GM23338 (cell line): Measurements from ENCODE around the gene CHMP5. TPM values are rescaled to one million over a fixed set of nuclear protein-coding genes. Genes with fewer than 3 reads are reported as not detected.

Experiments used
- ATAC-seq: fragments of 200-7000 bp; cut with Tn5 transposase; 3 replicates; pipeline ENCODE4 v1.9.1; 2020
- DNase-seq: peaks from one replicate; pipeline ENCODE4 v3.0.0-alpha.2; 2015; ENCODE audit warnings: low spot score
- H2AFZ ChIP-seq: fragments of 200-600 bp; sonication (generic); 2 replicates; pipeline ENCODE4 v1.8.0; 2016; ENCODE audit warnings: antibody characterized with exemption, mild to moderate bottlenecking, moderate library complexity
- H3F3A ChIP-seq: fragments of 200-600 bp; sonication (generic); replicated peaks from 2 replicates; pipeline ENCODE4 v1.8.0; 2017; ENCODE audit warnings: antibody characterized with exemption, mixed run types, low read depth
- H3K27ac ChIP-seq: fragments of 200-600 bp; sonication (generic); 2 replicates; pipeline ENCODE4 v1.6.1; 2016; ENCODE audit warnings: low read depth
- H3K27me3 ChIP-seq: fragments of 200-600 bp; sonication (generic); 2 replicates; pipeline ENCODE4 v1.8.0; 2016; ENCODE audit warnings: mild to moderate bottlenecking, mixed run types, moderate library complexity; ENCODE audit not compliant: insufficient read depth
- H3K36me3 ChIP-seq: fragments of 200-600 bp; sonication (generic); 2 replicates; pipeline ENCODE4 v1.8.0; 2016; ENCODE audit warnings: mild to moderate bottlenecking; ENCODE audit not compliant: insufficient read depth
- H3K4me1 ChIP-seq: fragments of 200-600 bp; sonication (generic); 2 replicates; pipeline ENCODE4 v1.8.0; 2016; ENCODE audit warnings: mild to moderate bottlenecking, moderate library complexity; ENCODE audit not compliant: insufficient read depth
- H3K4me2 ChIP-seq: fragments of 200-600 bp; sonication (generic); 2 replicates; pipeline ENCODE4 v1.7.1; 2017; ENCODE audit warnings: mixed run types
- H3K4me3 ChIP-seq: fragments of 200-600 bp; sonication (generic); 2 replicates; pipeline ENCODE4 v1.6.1; 2016; ENCODE audit warnings: mixed run types
- H3K79me2 ChIP-seq: fragments of 200-600 bp; sonication (generic); replicated peaks from 2 replicates; pipeline ENCODE4 v1.8.0; 2017; ENCODE audit warnings: mild to moderate bottlenecking; ENCODE audit not compliant: insufficient read depth
- H3K9me2 ChIP-seq: fragments of 200-600 bp; sonication (generic); 2 replicates; pipeline ENCODE4 v1.8.0; 2017; ENCODE audit not compliant: insufficient read depth
- H4K20me1 ChIP-seq: fragments of 200-600 bp; sonication (generic); replicated peaks from 2 replicates; pipeline ENCODE4 v1.8.0; 2017; ENCODE audit warnings: mild to moderate bottlenecking; ENCODE audit not compliant: insufficient read depth
- H3K27ac Mint-ChIP-seq: 2 replicates; pipeline ENCODE4 v1.8.0; 2020; ENCODE audit warnings: inconsistent platforms, mild to moderate bottlenecking, moderate library complexity, mixed read lengths
- H3K27me3 Mint-ChIP-seq: 3 replicates; pipeline ENCODE4 v1.8.0; 2022; ENCODE audit warnings: low read depth, mild to moderate bottlenecking, moderate library complexity, mixed read lengths, inconsistent platforms; ENCODE audit not compliant: insufficient read depth, poor library complexity
- H3K36me3 Mint-ChIP-seq: 3 replicates; pipeline ENCODE4 v1.8.0; 2021; ENCODE audit warnings: low read depth, mild to moderate bottlenecking, inconsistent platforms, moderate library complexity, mixed read lengths
- H3K4me1 Mint-ChIP-seq: 3 replicates; pipeline ENCODE4 v1.8.0; 2020; ENCODE audit warnings: mild to moderate bottlenecking, inconsistent platforms, mixed read lengths
- H3K4me3 Mint-ChIP-seq: 3 replicates; pipeline ENCODE4 v1.8.0; 2021; ENCODE audit warnings: moderate library complexity, mild to moderate bottlenecking, inconsistent platforms, mixed read lengths
- H3K9me3 Mint-ChIP-seq: 3 replicates; pipeline ENCODE4 v1.8.0; 2020; ENCODE audit warnings: moderate library complexity, mild to moderate bottlenecking, inconsistent platforms, mixed read lengths
- CREB1 ChIP-seq: fragments of 250-450 bp; sonication (Bioruptor Pico); IDR thresholded peaks from 2 replicates; pipeline ENCODE4 v1.5.0; 2020; ENCODE audit warnings: low read depth, mild to moderate bottlenecking, moderate library complexity
- ETS1 ChIP-seq: IDR thresholded peaks from 2 replicates; pipeline ENCODE4 v1.6.1; 2016; ENCODE audit warnings: antibody characterized with exemption
- EZH2 ChIP-seq: fragments of 200-600 bp; sonication (generic); IDR thresholded peaks from one replicate; pipeline ENCODE4 v1.8.0; 2017; ENCODE audit warnings: antibody characterized with exemption, mild to moderate bottlenecking, low read depth; ENCODE audit not compliant: unreplicated experiment
- EZH2phosphoT487 ChIP-seq: fragments of 200-600 bp; sonication (generic); IDR thresholded peaks from one replicate; pipeline ENCODE4 v1.8.1; 2018; ENCODE audit warnings: antibody characterized with exemption; ENCODE audit not compliant: unreplicated experiment
- NANOG ChIP-seq: IDR thresholded peaks from 2 replicates; pipeline ENCODE4 v1.6.1; 2016; ENCODE audit warnings: antibody characterized with exemption, borderline replicate concordance
- POLR2AphosphoS5 ChIP-seq: IDR thresholded peaks from 2 replicates; pipeline ENCODE4 v1.6.1; 2016; ENCODE audit warnings: antibody characterized with exemption, low read depth
- STAT1 ChIP-seq: IDR thresholded peaks from one replicate; pipeline ENCODE4 v1.6.1; 2016; ENCODE audit warnings: antibody characterized with exemption; ENCODE audit not compliant: unreplicated experiment
- ZNF114 ChIP-seq: fragments of 250-450 bp; sonication (Bioruptor Pico); IDR thresholded peaks from 2 replicates; pipeline ENCODE4 v1.5.0; 2020; ENCODE audit warnings: mild to moderate bottlenecking, moderate library complexity
- ZNF331 ChIP-seq: fragments of 250-450 bp; sonication (Bioruptor Pico); IDR thresholded peaks from 2 replicates; pipeline ENCODE4 v1.5.0; 2020; ENCODE audit warnings: low read depth, mild to moderate bottlenecking, moderate library complexity
- ZNF462 ChIP-seq: fragments of 250-450 bp; sonication (Bioruptor Pico); IDR thresholded peaks from 2 replicates; pipeline ENCODE4 v1.5.0; 2020; ENCODE audit warnings: mild to moderate bottlenecking, moderate library complexity
- polyA plus RNA-seq: library from polyadenylated mRNA; unstranded; fragments of >200 nt; fragmentation: Nextera tagmentation; extraction: Ambion mirVana; gene quantifications from 2 replicates; pipeline ENCODE4 v1.2.1, GENCODE V29; 2016
- total RNA-seq: library from RNA; depleted of rRNA; stranded (reverse); fragments of >200 nt; shearing (Covaris generic); gene quantifications from 2 replicates; pipeline ENCODE4 v1.2.3, GENCODE V29; 2014
- TF ChIP-seq, protein P1 (sequence below): IDR thresholded peaks from one replicate; pipeline ENCODE4 v1.6.1; 2018; ENCODE audit warnings: antibody characterized with exemption; ENCODE audit not compliant: unreplicated experiment
- TF ChIP-seq, protein P2 (sequence below), 2 experiments: fragments of 200-600 bp in 1 of 2; sonication (generic) in 1 of 2; conservative IDR thresholded peaks; 2 replicates each; pipeline versions ENCODE4 v1.5.1 to v1.6.1; 2016 to 2017; ENCODE audit warnings: antibody characterized with exemption in 2 of 2, low read depth in 2 of 2, mild to moderate bottlenecking in 2 of 2, moderate library complexity in 1 of 2

CHMP5 gene
- total and polyA plus RNA-seq, 2 experiments from 2014 or later = 30.9 to 77.8 TPM

DNA sequence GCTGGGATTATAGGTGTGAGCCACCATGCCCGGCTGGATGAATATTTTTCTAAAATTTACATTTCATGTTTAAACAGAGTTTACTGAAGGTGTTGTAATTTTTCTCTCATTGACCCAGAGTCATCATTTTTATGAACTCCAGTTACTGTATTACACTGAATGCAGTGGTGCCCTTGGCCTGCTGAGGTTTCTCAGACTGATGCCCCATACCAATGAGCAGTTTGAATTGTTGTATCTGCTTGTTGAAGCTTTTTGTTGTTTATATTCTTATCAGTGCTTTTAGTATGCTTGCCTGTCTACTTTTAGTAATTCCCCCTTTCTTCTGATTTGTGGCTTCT, 55.4 kb downstream of the CHMP5 start (continued):
- TF ChIP-seq NANOG = no peak
- no peak for TF ChIP-seq POLR2AphosphoS5
- TF ChIP-seq EZH2phosphoT487 = no peak
- TF ChIP-seq EZH2 = no peak
- TF ChIP-seq ZNF114 (CRISPR knock-in tag) = no peak
- no peak for TF ChIP-seq STAT1
- TF ChIP-seq, protein P1, sequence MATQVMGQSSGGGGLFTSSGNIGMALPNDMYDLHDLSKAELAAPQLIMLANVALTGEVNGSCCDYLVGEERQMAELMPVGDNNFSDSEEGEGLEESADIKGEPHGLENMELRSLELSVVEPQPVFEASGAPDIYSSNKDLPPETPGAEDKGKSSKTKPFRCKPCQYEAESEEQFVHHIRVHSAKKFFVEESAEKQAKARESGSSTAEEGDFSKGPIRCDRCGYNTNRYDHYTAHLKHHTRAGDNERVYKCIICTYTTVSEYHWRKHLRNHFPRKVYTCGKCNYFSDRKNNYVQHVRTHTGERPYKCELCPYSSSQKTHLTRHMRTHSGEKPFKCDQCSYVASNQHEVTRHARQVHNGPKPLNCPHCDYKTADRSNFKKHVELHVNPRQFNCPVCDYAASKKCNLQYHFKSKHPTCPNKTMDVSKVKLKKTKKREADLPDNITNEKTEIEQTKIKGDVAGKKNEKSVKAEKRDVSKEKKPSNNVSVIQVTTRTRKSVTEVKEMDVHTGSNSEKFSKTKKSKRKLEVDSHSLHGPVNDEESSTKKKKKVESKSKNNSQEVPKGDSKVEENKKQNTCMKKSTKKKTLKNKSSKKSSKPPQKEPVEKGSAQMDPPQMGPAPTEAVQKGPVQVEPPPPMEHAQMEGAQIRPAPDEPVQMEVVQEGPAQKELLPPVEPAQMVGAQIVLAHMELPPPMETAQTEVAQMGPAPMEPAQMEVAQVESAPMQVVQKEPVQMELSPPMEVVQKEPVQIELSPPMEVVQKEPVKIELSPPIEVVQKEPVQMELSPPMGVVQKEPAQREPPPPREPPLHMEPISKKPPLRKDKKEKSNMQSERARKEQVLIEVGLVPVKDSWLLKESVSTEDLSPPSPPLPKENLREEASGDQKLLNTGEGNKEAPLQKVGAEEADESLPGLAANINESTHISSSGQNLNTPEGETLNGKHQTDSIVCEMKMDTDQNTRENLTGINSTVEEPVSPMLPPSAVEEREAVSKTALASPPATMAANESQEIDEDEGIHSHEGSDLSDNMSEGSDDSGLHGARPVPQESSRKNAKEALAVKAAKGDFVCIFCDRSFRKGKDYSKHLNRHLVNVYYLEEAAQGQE = no peak

DNA sequence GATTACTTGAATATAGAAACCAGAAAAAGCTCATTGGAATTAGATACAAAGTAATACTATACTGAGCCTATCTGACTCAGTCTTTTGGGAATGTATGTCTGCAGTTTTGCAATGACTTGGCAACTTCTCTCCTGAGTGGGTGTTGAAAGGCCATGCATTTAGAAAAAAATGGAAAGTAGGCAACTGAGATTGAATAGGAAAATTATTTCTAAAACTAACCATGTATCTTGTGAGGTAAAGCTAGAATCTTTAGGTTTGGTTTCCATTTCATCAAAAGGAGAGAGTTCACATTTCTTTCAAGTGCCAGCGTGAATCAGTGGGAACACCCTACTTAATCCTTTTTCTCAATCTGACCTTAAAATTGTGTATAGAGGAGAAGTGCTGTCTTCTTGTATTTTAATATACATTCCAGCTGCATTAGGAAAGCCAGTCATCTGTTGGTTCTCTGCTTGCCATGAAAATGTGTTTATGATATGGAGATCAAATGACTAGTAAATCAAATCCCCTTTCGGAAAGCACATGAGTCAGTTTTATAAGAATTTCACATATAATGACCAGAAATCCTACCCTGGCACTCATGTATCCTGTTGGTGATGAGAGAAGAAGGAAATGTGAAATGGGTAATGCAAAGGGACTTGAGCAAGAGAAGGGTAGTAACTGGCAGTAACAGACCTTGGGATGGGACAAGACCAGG, 55.9 kb downstream of the CHMP5 start:
- Histone ChIP-seq H3K27me3 (no peaks in the 10 kb centered on the region), H4K20me1 (no peaks in the 10 kb centered on the region), H3F3A (no peaks in the 10 kb centered on the region), H3K4me3 (no peak overlapping the region), H3K36me3 (peaks cover 47% of the 10 kb centered on the region), H3K9me2 (no peaks in the 10 kb centered on the region), H3K79me2 (no peaks in the 10 kb centered on the region), H3K27ac (no peak overlapping the region), H2AFZ (no peak overlapping the region), H3K4me1 (no peaks in the 10 kb centered on the region), H3K4me2 (no peak overlapping the region)
- Mint-ChIP-seq H3K27ac (no peak overlapping the region), H3K36me3 (peaks cover 69% of the 10 kb centered on the region), H3K9me3 (no peaks in the 10 kb centered on the region), H3K27me3 (peaks cover 3% of the 10 kb centered on the region), H3K4me3 (no peak overlapping the region), H3K4me1 (no peaks in the 10 kb centered on the region)
- ATAC-seq = no peak
- DNase-seq = no peak
- TF ChIP-seq ETS1 = no peak
- TF ChIP-seq, protein P2, sequence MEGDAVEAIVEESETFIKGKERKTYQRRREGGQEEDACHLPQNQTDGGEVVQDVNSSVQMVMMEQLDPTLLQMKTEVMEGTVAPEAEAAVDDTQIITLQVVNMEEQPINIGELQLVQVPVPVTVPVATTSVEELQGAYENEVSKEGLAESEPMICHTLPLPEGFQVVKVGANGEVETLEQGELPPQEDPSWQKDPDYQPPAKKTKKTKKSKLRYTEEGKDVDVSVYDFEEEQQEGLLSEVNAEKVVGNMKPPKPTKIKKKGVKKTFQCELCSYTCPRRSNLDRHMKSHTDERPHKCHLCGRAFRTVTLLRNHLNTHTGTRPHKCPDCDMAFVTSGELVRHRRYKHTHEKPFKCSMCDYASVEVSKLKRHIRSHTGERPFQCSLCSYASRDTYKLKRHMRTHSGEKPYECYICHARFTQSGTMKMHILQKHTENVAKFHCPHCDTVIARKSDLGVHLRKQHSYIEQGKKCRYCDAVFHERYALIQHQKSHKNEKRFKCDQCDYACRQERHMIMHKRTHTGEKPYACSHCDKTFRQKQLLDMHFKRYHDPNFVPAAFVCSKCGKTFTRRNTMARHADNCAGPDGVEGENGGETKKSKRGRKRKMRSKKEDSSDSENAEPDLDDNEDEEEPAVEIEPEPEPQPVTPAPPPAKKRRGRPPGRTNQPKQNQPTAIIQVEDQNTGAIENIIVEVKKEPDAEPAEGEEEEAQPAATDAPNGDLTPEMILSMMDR (conservative IDR thresholded peaks at IDR 0.05; ENCODE audit: low read depth in 2 of 2) = no peak
- TF ChIP-seq EZH2 = no peak
- TF ChIP-seq ZNF462 (CRISPR knock-in tag) = no peak
- TF ChIP-seq CREB1 (CRISPR knock-in tag) = no peak
- TF ChIP-seq STAT1 = no peak
- TF ChIP-seq EZH2phosphoT487 = no peak
- TF ChIP-seq ZNF331 (CRISPR knock-in tag) = no peak
